SK-N-DZ (cell line): ENCODE measurements around the gene PATJ.

Experiments
- DNase-seq: peaks from one replicate; pipeline ENCODE4 v3.0.0-alpha.2; 2015; ENCODE audit warnings: low spot score

PATJ gene

DNA sequence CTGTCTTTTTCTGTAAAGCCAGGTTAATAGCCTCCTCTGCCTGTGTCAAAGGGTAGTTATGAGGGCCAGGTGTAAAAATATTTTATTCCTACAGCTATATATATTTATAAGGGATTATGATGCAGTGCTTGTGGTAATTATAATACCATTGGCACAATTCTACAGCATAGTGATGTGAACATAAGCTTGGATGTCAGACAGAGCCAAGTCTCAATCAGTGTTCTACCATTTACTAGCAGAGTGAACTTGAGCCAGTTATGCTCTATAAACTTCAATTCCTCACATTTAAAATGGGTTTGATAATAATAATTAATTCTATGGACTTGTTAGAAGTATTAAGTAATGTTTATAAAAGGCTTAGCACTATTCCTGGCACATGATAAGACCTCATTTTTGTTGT is 300.9 kb downstream of the PATJ start:
- DNase-seq = no peak

DNA sequence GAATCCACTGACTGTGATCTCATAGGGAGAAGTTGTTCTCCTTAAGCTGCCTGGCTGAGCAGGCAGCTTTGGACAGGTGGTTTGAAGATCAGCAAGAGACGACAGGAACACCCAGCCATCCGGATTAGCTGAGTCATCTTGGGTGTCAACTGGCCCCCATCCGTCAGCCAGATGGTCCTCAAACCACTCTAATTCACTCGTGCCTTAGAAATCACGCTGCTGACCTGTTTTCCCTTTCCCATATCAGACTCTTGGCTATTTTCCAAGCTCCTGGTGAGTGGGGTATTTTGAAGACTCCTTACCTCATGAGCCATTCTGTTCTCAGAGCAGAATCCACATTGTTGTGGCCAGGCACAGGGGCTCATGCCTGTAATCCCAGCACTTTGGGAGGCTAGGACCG is 303.3 kb downstream of the PATJ start:
- DNase-seq = peak; percentile 17

DNA sequence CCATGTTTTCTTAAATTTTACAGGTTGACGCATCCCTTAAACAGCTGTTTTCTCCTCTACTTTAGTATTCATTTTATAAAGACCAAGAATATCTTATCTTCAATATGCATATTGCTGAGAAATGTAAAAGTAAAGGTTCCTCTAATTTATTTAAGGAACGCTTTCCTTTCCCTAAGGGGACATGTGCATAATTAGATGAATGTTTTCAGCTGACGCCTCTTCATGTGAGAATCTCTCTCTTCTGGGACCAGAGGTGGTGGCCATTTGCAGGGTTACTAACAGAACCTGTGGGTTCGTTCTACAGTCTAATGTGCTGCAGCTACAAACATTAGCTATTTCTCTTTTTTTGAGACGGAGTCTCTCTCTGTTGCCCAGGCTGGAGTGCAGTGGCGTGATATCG is 304.6 kb downstream of the PATJ start:
- DNase-seq = no peak

DNA sequence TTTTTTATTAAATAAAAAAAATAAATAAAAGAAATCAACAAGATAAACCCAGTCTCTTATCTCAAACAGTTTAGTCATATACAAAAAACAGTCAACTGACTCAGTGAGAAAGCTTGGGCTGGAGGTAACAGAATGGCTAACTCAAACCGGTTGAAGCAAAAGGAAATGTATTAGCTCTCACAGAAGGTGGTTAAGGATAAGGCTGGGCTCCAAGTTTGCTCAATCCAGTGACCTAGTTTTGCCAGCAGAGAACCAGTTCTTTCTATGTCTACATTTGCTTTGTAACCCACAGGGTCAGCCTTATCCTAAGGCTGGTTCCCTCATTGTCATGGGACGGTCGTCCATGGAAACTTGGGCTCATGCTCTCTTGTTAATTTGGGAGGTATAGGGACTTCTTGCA is 307.9 kb downstream of the PATJ start:
- no peak for DNase-seq

DNA sequence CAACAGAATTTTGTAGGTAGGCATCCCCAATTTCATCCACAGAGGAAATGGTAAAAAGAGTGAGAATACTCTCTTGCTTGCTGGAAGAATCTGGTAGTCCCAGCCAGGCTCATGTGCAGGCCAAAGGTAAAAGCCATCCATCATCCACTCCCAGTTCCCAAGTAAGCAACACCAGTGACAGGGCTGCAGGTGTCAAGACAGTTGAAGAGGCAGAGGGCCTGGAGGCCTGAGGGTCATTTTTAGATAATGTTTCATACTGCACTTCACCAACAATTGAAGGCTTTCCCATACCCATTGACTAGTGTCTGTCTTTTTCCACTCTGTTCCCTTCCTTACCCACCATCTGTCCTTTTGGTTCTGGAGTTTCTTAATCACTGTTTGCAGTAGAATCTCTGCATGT is 310.7 kb downstream of the PATJ start:
- DNase-seq = no peak

DNA sequence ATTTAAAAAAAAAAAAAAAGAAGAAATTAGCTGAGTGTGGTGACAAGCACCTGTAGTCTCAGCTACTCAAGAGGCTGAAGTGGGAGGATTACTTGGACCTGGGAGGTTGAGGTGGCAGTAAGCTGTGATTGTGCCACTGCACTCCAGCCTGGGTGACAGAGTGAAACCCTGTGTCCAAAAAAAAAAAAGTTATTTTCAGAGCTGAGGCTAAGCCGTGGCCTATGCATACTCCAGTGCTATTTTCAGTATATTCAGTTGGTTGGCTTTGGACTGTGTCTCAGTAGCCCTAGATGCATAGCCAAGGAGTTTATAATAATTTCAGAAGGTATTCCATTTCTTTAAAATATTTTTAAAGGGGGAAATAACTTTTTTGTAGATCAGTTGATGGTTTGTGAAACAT is 311.9 kb downstream of the PATJ start:
- DNase-seq = no peak

DNA sequence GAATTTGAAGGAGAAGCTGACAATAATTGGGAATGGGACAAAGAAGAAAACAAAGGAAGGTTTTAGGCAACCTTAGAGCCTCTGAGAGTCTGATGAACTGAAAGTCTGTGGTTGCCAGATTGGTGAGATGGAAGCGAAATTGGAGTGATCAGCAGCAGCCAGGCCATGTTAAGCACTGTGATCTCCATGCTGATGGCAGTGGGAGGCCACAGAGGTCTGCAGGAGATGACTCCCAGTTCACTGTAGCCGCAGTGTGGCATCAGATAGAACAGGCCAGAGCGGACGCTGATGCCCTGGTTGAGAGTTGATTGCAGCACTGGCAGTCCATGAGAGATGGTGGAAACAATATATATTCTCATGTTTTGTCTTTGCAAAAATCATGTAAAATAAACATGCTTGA is 314.9 kb downstream of the PATJ start:
- no peak for DNase-seq

DNA sequence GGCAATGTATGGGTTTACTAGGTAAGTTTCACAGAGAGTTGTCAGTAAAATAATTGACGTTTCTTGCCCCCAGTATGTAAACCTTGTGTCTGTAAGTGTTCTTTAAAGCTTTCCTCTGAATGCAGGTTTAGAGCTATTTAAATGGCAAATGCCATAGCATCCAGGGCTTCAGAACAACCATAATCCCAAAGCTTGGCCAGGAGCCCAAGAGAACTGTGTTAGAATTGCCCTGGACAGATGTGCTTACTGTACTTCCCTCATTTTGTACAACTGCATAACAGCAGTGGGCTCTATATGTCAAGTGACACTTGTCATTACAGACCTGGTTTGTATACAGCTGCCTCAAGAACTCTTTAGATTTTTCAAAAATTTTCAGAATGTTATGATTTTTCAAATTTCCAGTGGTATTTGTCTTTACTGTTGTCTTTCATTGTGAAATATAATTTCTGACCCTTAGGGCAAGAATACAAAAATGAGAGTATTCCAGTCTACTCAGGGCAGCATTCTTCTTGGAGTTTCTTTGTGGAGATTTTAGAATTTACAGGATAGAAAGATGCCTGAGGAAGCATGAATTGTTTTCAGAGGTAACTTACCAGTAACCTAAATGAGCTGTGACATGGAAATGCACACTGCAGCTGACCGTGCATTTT is 315.5 kb downstream of the PATJ start:
- DNase-seq = no peak

DNA sequence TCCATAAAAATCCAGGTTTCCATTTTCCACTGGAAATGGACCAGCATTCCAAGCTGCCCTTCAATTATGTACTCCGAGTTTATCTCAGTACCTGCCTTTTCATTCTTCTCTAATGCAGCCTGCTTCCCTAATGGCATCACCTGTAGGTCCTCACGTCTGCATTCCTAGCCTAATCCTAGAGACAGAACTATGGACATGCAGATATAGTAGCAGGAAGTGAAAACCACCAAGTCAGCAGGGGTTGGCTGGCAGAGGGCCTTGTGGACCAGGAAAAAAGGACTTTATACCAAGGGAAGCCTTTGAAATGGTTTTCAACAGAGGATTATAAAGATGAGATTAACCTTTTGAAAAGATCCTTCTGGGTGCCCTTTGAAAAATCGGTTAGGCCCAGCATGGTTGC is 316.7 kb downstream of the PATJ start:
- no peak for DNase-seq

DNA sequence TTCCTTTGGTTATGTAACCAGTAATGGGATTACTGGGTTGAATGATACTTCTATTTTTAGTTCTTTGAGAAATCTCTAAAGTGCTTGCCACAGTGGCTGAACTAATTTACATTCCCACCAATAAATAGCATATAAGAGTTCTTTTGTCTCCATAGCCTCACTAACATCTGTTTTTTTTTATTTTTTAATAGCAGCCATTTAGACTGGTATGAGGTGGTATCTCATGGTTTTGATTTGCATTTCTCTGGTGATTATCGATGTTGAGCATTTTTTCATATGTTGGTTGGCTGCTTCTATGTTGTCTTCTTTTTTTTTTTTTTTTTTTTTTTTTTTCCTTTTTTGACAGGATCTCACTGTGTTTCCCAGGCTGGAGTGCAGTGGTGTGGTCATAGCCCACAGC is 319.8 kb downstream of the PATJ start:
- no peak for DNase-seq

DNA sequence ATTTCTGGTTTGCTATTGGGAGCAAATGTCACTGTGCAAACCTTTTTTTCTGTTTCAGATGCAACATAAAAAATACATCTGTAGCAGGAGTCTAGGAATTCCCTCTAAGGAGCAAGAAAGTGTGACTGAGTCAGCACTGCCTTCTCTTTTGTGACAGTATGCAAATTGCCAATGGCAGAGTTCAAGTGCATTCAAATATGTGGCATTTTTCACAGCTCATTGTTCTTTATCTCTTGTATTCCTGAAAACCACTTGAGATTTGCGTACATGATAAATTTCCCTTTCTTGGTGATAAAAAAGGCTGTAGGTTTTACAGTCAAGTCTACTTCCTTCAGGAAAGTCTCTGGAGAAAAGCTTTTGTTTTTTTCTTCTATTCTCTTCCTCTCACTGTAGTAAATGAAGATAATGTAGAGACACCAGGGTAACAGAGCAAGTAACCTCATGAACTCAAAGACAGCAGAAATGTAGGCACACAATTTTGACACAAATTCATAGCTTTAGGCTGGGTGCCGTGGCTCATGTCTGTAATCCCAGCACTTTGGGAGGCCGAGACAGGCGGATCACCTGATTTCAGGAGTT is 322.6 kb downstream of the PATJ start:
- no peak for DNase-seq

DNA sequence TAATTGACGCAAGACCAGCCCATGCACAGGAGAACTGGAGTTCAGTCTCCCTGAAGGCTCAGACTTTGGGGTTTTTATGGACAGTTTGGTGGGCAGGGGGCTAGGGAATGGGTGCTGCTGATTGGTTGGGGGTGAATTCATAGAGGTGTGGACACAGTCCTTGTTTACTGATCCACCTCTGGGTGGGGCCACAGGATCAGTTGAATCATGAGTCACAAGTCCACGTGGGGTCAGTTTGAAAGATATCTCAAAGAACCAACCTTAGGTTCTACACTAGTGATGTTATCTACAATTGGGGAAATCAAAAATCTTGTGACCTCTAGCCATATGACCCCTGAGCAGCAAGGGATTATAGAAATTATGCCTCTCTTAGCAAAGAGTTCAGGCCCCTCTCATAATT is 324.4 kb downstream of the PATJ start:
- DNase-seq = no peak

DNA sequence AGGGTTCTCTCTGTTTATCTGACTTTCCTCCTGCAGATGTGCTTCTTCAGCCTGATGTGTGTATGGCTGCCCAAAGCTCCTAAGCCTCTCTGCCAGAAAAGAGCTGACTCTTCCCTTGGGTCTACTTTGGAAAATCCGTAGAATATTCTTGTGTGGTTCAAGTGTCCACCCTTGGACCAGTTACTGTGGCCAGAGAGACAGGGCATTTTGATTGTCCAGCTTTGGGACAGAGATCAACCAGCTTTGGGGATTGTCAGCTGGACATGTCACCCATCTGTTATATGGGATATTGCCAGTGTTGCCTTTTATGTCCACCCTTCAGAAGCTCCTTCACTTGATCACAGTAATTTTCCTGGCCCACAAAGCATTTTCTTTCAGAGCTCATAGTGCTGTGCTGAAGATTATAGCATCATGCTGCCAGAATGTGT is 326.1 kb downstream of the PATJ start:
- DNase-seq = no peak

DNA sequence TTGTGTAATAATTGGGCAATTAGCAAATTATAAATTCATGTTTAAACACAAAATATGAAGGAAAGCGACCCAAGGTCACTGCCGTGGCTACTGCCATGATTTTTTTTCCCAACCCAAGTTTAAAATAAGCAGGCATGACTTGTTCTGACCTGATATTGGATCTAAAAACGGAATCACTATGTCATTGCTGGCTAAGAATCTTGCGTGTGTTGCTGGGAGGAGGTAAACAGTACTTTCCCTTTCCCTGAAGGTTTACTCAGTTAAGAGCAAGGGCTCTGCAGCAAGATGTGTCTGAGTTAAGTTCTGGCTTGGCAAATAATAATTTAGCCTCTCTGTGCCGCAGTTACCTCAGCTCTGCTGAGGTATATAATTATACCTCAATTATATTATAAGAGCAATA is 326.7 kb downstream of the PATJ start:
- no peak for DNase-seq

DNA sequence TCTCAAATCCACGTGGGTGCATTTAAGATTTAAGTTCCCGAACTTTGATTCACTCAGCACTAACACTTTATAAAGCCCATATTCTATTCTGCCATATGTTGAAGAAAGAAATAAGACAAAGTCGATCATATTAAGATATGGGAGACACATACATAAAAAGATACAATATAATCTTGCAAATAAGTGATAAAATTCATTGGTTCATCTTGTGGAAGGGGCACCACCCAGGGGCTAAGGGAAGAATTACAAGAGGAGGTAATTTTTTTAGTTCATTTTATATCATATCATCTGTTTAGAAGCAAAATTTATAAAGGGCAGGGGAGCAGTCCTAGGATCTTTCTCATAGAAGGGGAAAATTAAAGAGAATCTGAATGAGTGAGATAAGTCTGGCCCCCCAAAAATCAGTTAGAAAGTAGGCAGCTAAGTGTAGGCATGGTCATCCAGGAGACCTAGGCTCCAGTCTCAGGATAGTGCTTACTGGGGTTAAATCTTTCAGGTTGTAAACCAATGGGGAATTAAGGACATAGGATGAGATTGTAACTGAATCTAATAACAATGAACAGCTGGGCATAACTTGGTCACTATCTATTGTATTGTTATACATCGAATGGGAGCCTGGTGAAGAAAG is 328.2 kb downstream of the PATJ start:
- DNase-seq = peak; percentile 14

DNA sequence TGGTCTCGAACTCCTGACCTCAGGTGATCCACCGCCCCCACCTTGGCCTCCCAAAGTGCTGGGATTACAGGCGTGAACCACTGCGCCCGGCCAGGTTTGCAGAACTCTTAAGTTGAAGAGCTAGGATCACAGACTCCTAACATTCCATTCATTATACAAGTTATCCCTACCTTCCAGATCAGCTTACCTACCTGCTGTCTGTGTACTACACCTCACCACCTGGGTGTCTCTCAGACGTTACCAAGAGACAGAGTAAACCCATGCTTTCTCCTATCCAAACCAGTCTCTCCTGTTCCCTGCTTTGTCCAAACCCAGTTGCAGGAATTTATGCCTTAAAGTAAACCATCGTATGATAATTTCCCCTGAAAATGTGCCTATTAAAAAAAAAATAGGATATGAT is 329.4 kb downstream of the PATJ start:
- DNase-seq = no peak

DNA sequence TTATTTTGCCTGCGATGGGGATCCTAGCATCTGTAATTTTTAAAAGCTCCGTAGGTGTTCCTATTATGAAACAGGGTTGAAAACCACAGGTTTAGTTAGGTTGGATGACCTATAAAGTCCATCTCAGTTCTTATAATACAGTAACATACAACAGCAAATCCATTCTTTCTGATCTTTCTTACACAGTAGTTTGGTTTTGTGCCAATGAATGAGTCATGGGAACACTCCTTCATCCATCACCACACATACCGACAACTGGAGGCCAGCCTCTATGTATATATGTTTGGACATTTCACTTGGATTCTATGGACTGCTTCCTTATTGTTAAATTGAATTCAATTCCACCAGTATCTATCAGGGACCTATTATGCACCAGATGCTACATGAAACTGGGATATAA is 334.0 kb downstream of the PATJ start:
- no peak for DNase-seq

DNA sequence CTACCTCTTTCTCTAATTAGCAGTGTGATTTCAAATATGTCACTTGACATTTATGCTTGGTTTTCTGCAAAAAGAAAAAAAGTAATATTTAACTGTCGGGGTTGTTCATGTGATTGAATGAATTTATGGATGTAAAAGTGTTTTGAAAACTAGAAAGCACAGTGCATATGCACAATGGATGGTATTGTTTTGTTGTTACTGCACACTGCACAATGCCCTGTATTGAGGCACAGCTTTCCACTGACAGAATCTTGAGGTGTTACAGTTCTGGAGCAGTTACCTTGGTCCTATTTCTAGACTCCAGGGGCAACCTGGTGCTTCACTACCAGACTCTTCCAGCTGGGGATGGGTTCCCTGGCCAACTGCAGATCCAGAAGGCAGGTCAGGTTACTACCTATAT is 335.5 kb downstream of the PATJ start:
- no peak for DNase-seq

DNA sequence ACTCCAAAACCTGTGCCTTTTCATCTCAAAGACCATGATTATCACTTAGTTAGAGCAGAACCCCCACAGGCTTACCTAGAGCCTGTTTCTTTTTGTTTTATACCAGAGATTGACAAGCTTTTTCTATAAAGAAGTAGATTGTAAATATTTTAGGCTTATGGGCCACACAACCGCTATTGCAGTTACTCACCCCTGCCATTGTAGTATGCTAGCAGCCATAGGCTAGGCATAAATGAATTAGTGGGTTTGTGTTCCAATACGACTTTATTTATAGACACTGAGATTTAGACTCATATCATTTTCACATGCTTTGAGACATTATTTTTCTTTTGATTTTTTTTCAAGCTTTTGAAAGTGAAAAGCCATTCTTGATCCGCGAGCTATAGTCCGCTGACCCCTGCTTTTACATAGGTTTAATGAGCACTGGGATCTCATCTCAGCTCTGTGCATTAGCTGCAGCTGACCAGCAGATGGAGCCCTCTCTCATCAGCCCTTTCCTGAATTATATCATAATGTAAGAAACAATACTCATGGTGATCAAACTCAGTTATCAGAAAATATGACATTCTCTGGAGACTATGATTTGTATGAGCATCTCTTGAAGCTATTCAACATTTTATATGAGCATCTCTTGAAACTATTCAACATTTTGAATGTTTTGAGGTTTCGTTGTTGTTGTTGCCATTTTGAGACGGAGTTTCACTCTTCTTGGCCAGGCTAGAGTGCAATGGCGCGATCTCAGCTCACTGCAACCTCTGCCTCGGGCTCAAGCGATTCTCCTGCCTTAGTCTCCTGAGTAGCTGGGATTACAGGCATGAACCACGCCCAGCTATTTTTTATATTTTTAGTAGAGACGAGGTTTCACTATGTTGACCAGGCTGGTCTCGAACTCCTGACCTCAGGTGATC is 340.4 kb downstream of the PATJ start:
- DNase-seq = peak; percentile 49

DNA sequence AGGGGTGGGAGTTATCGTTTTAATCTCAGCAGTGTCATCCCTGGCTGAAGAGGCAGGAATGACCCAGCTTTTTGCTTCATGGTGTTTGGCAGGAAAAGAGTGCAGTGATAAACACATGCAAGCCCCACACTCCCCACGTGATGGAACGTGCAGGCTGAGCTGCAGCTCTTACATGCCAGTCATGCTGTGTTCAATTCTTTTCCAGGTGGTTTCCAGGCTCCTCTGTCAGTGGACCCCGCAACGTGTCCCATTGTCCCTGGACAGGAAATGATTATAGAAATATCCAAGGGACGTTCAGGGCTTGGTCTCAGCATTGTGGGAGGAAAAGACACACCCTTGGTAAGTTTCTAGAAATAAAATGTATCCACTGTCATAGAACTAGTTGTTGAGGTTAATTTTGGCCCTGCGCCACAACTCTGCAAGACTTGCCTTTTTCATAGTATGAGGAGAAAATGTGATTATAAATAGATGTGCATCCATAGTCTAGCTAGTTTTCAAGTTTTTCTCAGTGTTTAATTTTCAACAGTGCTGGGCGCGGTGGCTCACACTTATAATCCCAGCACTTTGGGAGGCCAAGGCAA is 342.1 kb downstream of the PATJ start:
- no peak for DNase-seq

DNA sequence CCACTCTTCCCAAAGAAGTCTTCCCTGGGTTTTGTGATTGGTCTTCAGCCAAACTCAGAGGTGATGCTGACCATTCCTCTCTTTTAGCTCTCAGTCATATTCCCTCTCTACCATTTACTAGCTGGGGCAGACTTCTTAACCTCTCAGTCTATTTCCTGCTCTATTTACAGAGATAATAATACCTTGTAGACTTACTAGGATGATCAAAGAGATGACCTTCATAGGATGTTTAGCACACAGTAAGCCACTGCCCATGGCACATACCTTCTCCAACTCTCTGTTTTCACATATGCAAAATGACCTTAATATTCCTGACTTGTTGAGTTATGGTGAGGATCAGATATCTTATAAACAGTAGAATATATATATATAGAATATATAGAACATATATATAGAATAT is 346.2 kb downstream of the PATJ start:
- DNase-seq = no peak

DNA sequence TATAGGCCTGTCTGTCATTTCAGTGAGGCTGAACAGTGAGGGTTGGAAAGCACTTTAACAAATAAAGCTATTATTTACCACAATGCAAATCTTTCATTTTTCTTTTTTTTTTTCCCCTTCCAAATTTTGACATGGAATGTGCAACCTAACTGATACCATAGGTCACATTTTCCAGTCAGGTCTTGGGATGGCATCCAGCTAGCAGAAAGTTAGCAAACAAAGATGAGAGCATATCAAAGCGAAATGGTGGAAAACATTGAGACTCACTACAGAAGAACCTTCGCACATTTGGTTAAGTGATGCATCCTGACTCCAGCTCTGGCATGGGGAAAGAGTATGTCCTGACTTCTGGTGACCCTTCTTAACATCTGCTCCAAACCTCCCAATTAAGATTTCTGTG is 347.3 kb downstream of the PATJ start:
- no peak for DNase-seq
